ENCODE measurements around the gene RHBDL3. TPM values are rescaled to one million over a fixed set of nuclear protein-coding genes. Genes with fewer than 3 reads are reported as not detected.

The RHBDL3 gene
- total RNA-seq, 2 experiments from 2014 or later = 0.13 to 0.38 TPM

GRCh38 chr17:32264823-32265191 is 825 bp upstream of the RHBDL3 start:
- ChIA-PET CTCF (no interaction called here), POLR2A (interaction anchor here (0.6 kb wide), 1 partner anchor 54 kb away, joined by 4 read pairs; no protein-coding TSS in a partner anchor)

DNA sequence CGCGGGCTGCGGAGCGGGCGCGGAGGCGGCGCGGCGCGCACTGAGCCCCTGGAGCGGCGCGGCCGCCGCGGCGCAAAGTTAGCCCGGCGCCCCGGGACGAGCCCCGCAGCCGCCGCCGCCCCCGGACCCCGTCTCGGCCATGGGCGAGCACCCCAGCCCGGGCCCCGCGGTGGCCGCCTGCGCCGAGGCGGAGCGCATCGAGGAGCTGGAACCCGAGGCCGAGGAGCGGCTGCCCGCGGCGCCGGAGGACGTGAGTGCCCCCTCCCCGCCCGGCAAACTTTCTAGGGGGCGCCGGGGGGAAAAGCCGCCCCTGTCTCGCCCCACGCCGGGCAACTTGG is 388 bp downstream of the RHBDL3 start:
- ChIA-PET POLR2A (no interaction called here), CTCF (interaction anchor here (0.6 kb wide), 1 partner anchor 53 kb away, joined by 3 read pairs; no protein-coding TSS in a partner anchor)

GRCh38 chr17:32266389-32267301 is 1.0 kb downstream of the RHBDL3 start:
- ChIA-PET POLR2A (no interaction called here), CTCF (interaction anchor here (0.6 kb wide), 2 partner anchors 52 to 173 kb away, joined by 3 read pairs; no protein-coding TSS in a partner anchor)

GRCh38 chr17:32267690-32268205 is 2.1 kb downstream of the RHBDL3 start:
- POLR2A ChIA-PET = no interaction called here
- CTCF ChIA-PET = no interaction called here

DNA sequence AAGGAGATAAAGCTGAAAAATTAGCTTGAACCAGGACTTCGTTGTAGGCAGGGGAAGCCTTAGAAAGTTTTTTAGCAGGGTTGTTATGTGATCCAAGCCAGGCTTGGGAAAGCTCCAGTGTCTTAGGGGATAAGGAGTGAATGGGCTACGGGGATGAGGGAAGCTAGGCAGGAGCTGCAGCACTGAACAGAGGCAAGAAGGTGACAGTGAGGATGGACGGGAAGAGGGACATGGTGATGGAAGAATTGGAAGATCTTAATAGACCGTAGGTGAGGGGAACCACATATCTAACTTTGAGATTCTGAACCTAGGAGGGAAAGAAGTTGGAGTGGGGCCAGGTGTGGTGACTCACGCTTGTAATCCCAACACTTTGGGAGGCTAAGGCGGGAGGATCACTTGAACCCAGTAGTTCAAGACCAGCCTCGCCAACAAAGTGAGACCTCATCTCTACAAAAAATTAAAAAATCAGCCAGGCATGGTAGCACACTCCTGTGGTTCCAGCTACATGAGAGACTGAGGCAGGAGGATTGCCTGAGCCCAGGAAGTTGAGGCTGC is 3.2 kb downstream of the RHBDL3 start:
- ChIA-PET POLR2A (no interaction called here), CTCF (no interaction called here)

DNA sequence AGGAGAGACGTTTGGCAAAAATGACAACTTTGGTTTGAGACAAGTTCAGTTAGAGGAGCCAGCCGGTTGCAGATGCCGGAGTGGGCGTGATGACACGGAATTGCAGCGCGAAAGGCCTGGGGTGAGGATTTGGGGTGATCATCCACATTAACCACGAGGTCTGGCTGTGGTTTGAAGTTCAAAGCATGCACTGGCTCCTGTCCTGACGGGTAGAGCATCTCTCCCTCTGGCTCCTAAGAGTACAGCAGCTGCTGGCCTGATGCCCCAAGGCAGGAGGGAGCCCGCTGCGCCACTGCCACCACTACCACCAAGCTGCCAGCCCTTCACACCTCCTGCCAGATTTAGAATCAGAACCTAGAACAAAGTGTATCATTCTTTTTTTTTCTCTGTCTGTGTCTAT is 3.7 kb downstream of the RHBDL3 start:
- POLR2A ChIA-PET = no interaction called here
- CTCF ChIA-PET = no interaction called here

- CTCF ChIA-PET = interaction anchor here (1.2 kb wide), 1 partner anchor 19 kb away, joined by 5 read pairs; no protein-coding TSS in a partner anchor
- POLR2A ChIA-PET = no interaction called here
These were observed 6.2 kb downstream of the RHBDL3 start for GRCh38 chr17:32271844-32272243.

DNA sequence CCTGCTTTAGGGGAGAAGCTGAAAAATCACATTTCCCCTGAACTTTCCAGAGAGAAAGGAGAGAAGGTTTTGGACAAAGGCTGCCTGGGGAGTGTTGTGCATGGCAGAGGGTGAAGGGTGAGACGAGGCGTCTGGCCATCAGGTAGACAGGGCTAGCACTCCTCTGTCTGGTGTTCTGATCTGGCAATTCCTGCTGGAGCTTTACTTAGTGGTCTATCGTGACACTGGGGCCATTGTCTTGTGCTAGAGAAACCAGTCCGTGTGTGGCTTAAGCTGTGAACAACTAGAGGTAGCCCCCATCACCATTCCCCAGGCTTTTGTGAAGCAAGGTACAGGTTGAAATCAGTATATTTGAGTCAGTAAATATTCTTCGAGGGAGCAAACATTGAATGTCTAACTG is 8.5 kb downstream of the RHBDL3 start:
- POLR2A ChIA-PET = no interaction called here
- CTCF ChIA-PET = no interaction called here

- ChIA-PET CTCF (no interaction called here), POLR2A (no interaction called here)
These were observed 9.0 kb downstream of the RHBDL3 start for GRCh38 chr17:32274643-32275042.

DNA sequence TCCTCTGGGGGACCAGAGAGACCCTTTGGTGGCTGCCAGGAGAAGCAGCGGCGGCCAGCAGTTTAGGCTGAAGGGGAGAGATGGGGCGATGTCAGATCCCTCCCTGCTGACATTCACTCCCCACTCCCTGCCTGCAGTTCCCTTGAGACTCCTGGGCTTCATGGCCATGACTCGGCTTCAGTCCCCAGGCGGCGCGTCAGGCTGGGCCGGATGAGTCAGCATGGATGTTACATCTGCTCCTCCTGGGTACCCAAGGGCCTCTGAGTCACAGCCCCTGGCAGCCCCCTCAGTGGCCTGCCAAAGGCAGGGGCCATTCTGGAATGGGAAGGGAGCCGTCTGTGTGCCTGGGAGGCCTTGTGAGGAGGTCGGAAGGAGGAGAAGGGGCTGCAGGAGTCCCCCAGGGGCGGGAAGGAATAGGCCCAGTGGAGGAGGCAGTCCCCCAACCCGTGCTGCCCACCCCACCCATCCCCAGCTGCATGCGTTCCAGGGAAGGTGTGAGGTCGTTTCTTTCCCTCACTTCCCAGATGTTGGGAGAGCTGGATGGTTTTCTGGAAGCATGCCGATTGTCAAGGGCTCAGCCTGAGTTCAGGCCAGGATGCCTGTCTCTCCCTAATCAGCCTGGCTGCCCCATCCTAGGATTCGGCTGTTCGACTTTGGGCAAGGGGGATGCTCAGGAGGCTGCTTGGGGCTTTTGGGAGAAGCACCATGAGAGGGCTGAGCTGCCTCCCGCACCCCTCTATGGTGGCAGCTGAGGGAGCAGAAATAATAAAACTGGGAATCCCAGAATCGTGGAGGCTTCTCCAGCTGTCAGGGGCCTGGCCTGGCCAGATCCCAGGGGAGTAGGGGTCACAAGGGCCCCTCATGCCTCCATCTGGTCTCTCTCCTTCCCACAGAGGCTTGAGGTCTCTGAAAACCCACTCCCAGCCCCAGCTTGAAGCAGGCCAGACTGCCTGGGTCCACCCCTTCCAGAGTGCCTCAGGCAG is 9.7 kb downstream of the RHBDL3 start:
- CTCF ChIA-PET = no interaction called here
- POLR2A ChIA-PET = no interaction called here

DNA sequence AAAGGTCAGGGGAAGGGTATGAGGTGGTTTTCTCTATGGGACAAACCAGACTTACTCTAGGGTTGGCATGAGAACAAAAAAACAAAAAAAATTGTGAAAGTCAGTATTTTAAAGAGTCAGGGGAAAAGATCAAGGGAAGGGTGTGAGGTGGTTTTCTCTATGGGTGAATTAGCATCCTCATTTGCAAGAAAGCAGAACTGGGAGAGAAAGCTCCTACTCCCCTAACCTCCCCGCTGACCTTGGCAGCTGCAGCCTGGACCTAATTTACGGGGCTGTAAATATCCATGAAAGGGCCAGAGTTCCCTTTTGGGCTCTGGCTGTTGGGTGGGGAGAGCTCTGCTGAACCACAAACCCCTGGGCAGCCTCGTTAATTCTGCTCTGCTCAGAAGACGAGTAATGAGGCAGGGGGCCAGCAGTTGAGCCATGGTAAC is 10.6 kb downstream of the RHBDL3 start:
- POLR2A ChIA-PET = no interaction called here
- CTCF ChIA-PET = no interaction called here

- ChIA-PET CTCF (interaction anchor here (0.5 kb wide), 1 partner anchor 1276 kb away, joined by 3 read pairs; no protein-coding TSS in a partner anchor), POLR2A (no interaction called here)
These were observed 11.7 kb downstream of the RHBDL3 start for GRCh38 chr17:32277284-32277683.

GRCh38 chr17:32278815-32279214 is 13.2 kb downstream of the RHBDL3 start:
- ChIA-PET CTCF (no interaction called here), POLR2A (no interaction called here)

DNA sequence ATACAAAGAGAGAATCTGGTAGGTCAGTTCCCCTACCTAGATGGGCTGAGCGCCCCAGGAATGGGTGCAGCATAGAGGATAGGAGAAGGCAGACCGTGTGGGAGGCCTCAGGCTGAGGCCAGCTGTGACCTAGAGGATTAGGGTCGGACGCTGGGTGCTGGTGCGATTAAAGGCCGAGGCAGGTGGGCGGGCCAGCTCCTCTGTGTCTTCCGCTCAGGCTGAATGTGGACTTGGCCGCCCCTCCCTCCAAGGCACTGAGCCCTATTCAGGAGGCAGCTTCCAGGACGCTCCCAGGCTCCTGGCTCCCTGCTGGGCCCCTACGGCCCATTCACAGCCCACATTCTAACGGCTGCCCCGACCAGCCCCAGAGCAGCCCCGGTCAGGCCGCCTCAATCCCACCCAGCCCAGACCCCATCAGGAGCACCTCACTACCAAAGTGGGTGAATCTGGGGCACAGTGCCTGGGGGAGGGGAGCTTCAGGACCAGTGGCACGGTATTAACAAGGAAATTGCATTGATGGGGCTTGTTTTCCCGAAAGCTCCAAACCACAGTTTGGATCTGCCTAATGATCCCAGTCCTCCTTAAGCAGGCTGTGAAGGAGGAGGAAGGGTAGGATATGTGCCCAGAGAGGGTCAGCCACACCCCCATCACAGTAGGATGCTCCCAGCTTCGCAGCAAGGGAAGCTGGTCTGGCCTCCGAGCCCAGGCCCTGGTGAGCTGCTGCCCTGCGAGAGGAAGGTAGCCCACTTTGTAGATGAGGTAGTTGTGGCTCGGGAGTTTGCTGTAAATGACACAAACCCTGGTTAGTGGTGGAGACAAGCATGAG is 14.5 kb downstream of the RHBDL3 start:
- CTCF ChIA-PET = no interaction called here
- POLR2A ChIA-PET = no interaction called here

- ChIA-PET POLR2A (no interaction called here), CTCF (no interaction called here)
These were observed 15.4 kb downstream of the RHBDL3 start for GRCh38 chr17:32281011-32281451.

DNA sequence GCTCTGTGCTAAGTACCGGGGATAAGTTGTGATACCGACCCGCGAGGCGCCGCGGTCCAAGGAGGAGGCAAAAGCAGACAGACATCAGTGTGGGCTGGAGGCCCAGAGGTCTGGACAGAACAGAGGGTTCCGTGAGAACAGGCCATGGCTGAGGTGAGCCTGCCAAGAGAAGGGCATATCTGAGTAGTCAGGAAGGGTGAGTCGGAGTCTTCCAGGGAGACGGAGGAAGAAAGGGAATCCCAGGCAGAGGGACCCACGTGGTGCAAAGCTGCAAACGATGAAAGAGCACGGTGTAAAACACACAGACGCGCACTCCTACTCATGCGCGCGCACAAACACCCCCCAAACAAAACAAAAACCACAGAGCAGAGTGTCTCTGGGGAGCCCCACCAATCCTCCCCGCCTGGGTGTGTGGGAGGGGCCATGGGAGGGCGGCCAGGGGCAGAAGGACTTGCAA is 18.1 kb downstream of the RHBDL3 start:
- POLR2A ChIA-PET = no interaction called here

DNA sequence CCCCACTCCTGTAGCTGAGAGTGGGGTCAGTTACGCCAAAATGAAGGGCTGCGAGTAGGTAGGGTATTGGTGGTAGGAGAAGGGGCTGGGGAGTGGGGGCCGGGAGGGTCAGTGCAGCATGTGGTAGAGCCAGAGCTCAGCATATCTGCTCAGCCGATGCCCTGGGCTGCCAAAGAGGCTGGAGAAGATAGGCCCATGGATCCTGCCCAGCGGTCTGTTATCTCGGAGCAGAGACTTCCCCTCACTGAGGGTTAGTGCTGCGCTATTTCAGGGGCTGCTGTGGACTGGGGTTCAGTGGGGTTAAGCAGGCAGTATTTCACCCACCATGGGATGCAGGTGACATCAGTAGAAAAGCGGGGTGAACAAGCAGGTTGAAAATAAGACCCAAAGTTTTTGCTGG is 19.7 kb downstream of the RHBDL3 start:
- POLR2A ChIA-PET = no interaction called here
- CTCF ChIA-PET = no interaction called here

More for the DNA sequence above, 18.1 kb downstream of the RHBDL3 start:
- CTCF ChIA-PET = no interaction called here

DNA sequence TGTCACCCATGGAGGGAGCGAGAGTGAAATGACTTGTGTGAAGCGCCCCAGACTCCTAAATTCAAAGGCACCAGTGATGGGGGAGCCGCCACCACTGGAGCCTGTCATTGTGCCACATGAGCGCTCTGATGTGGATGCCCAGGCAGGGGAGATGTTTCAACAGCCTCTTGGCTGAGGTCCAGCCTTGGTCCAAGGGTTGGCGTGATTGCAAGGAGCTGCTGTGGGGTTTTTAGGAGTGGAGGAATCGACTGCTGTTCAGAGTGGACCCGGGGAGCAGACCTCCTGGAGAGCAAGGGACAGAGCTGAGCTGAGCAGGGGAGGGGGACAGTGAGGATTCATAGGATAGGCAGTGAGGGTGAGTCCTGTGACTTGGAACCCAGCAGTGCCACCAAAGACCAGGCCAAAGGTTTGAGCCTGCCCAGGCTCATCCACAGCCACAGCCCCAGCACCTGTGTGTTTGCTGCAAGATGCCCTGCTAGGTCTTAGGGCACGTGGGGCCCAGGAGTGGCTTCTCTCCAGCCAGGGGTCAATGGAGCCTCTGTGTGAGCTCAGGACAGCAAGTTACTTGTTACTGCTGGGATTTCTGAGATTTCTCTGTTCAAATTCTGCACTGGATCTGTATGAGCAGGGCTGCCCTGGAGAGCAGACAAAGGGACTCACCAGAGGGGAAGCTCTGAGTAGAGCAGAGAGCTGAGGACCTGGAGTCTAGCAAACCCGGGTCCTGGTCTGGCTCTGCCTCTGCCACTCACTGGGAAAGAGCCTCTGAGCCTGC is 20.3 kb downstream of the RHBDL3 start:
- ChIA-PET CTCF (no interaction called here), POLR2A (no interaction called here)

- POLR2A ChIA-PET = no interaction called here
- CTCF ChIA-PET = no interaction called here
These were observed 20.9 kb downstream of the RHBDL3 start for GRCh38 chr17:32286518-32286900.
